A549 (cell line): Measurements from ENCODE around the gene PTPRD. TPM values are rescaled to one million over a fixed set of nuclear protein-coding genes. Genes with fewer than 3 reads are reported as not detected.

Source experiments
- ATAC-seq, 2 experiments: fragments of 200-7000 bp in 1 of 2; fragments of >200 bp in 1 of 2; cut with Nextera tagmentation in 1 of 2; cut with Tn5 transposase in 1 of 2; 3 replicates each; pipeline versions ENCODE4 v1.8.0 to v1.9.1; 2018 to 2020; ENCODE audit warnings: mild to moderate bottlenecking in 1 of 2, moderate library complexity in 1 of 2
- CTCF ChIA-PET: fragments of 300-600 bp; sonication (Branson Sonifier 250); formaldehyde crosslinking; extraction: SDS; loops from one replicate; lab custom pipeline; 2021; ENCODE audit warnings: antibody characterized with exemption, inconsistent platforms; lab: Yijun Ruan, JAX
- POLR2A ChIA-PET: fragments of 350-600 bp; formaldehyde crosslinking; extraction: SDS; loops from one replicate; lab custom pipeline; 2021; ENCODE audit warnings: antibody characterized with exemption, inconsistent platforms; lab: Yijun Ruan, JAX
- DNase-seq, 2 experiments: peaks; one replicate each; pipeline versions ENCODE4 v3.0.0 to v3.0.0-alpha.2; 2011 to 2016; ENCODE audit warnings: low read depth in 1 of 2, low spot score in 1 of 2
- FAIRE-seq: peaks from 2 replicates; lab custom pipeline; 2011; peaks lifted over from hg19 to GRCh38; lab: Jason Lieb, UNC
- H3K27ac ChIP-seq, 2 experiments: fragments of >200 bp; sonication (Bioruptor Twin); formaldehyde crosslinking; 3 replicates each; pipeline ENCODE4 v1.5.1; 2016 to 2017
- H3K4me1 ChIP-seq: fragments of >200 bp; sonication (Bioruptor Twin); formaldehyde crosslinking; 3 replicates; pipeline ENCODE4 v1.6.1; 2016
- H3K4me2 ChIP-seq: fragments of >200 bp; sonication (Bioruptor Twin); formaldehyde crosslinking; 3 replicates; pipeline ENCODE4 v1.6.1; 2016
- H3K4me3 ChIP-seq: fragments of >200 bp; sonication (Bioruptor Twin); formaldehyde crosslinking; 3 replicates; pipeline ENCODE4 v1.5.1; 2016
- H3K9me3 ChIP-seq: fragments of >200 bp; sonication (Bioruptor Twin); formaldehyde crosslinking; 3 replicates; pipeline ENCODE4 v1.6.1; 2016
- BCL3 ChIP-seq: fragments of >200 bp; sonication (Bioruptor Twin); formaldehyde crosslinking; IDR thresholded peaks from 3 replicates; pipeline ENCODE4 v1.6.1; 2016
- CBX2 ChIP-seq: fragments of 200-600 bp; sonication (generic); IDR thresholded peaks from 2 replicates; pipeline ENCODE4 v1.6.1; 2016; ENCODE audit warnings: low read depth, mild to moderate bottlenecking, borderline replicate concordance
- CEBPB ChIP-seq, 2 experiments: fragments of >200 bp in 1 of 2; sonication (Bioruptor Twin) in 1 of 2; formaldehyde crosslinking in 1 of 2; IDR thresholded peaks; 2 replicates each; pipeline ENCODE4 v1.6.1; 2012 to 2016
- CHD2 ChIP-seq: fragments of 150-350 bp; IDR thresholded peaks from 2 replicates; pipeline ENCODE4 v1.6.1; 2014; ENCODE audit warnings: low read length; ENCODE audit not compliant: partially characterized antibody
- CHD4 ChIP-seq: fragments of 200-600 bp; sonication (generic); IDR thresholded peaks from 2 replicates; pipeline ENCODE4 v1.6.1; 2016; ENCODE audit warnings: antibody characterized with exemption, mild to moderate bottlenecking, borderline replicate concordance
- EHF ChIP-seq: fragments of 250-450 bp; sonication (Bioruptor Pico); IDR thresholded peaks from 2 replicates; pipeline ENCODE4 v1.5.0; 2020; ENCODE audit warnings: mild to moderate bottlenecking
- EP300 ChIP-seq, 2 experiments: fragments of >200 bp; sonication (Bioruptor Twin); formaldehyde crosslinking; IDR thresholded peaks; 2 replicates in 1 of 2; 3 replicates in 1 of 2; pipeline ENCODE4 v1.6.1; 2016 to 2017
- FOSB ChIP-seq: fragments of 250-450 bp; sonication (Bioruptor Pico); IDR thresholded peaks from 2 replicates; pipeline ENCODE4 v1.5.0; 2020; ENCODE audit warnings: mild to moderate bottlenecking, moderate library complexity
- GATA3 ChIP-seq: IDR thresholded peaks from 2 replicates; pipeline ENCODE4 v1.6.1; 2012; ENCODE audit warnings: borderline replicate concordance
- HOXA7 ChIP-seq: fragments of 250-450 bp; sonication (Bioruptor Pico); IDR thresholded peaks from 2 replicates; pipeline ENCODE4 v1.5.0; 2020; ENCODE audit warnings: mild to moderate bottlenecking, moderate library complexity
- JUN ChIP-seq, 2 experiments: fragments of >200 bp; sonication (Bioruptor Twin); formaldehyde crosslinking; IDR thresholded peaks; 2 replicates in 1 of 2; 3 replicates in 1 of 2; pipeline ENCODE4 v1.6.1; 2016 to 2017
- JUNB ChIP-seq: fragments of >200 bp; sonication (Bioruptor Twin); formaldehyde crosslinking; IDR thresholded peaks from 2 replicates; pipeline ENCODE4 v1.6.1; 2016
- KDM1A ChIP-seq: fragments of 200-600 bp; sonication (generic); IDR thresholded peaks from 2 replicates; pipeline ENCODE4 v1.6.1; 2016; ENCODE audit warnings: low read depth, mild to moderate bottlenecking
- KDM5A ChIP-seq: fragments of 200-600 bp; sonication (generic); IDR thresholded peaks from 2 replicates; pipeline ENCODE4 v1.6.1; 2016; ENCODE audit warnings: antibody characterized with exemption, mild to moderate bottlenecking
- MAZ ChIP-seq: fragments of 150-350 bp; IDR thresholded peaks from 2 replicates; pipeline ENCODE4 v1.6.1; 2014; ENCODE audit warnings: antibody characterized with exemption, low read depth, low read length, borderline replicate concordance
- NPAS2 ChIP-seq: fragments of 250-450 bp; sonication (Bioruptor Pico); IDR thresholded peaks from 2 replicates; pipeline ENCODE4 v1.8.0; 2022; ENCODE audit warnings: mild to moderate bottlenecking, moderate library complexity, borderline replicate concordance
- NR3C1 ChIP-seq: fragments of >200 bp; sonication (Bioruptor Twin); formaldehyde crosslinking; IDR thresholded peaks from 3 replicates; pipeline ENCODE4 v1.6.1; 2017
- REST ChIP-seq: fragments of 200-600 bp; sonication (generic); IDR thresholded peaks from 2 replicates; pipeline ENCODE4 v1.6.1; 2016; ENCODE audit warnings: antibody characterized with exemption, mild to moderate bottlenecking, moderate library complexity
- SMC3 ChIP-seq: fragments of >200 bp; sonication (Bioruptor Twin); formaldehyde crosslinking; IDR thresholded peaks from 3 replicates; pipeline ENCODE4 v1.6.1; 2018; ENCODE audit warnings: inconsistent platforms
- TP53 ChIP-seq: fragments of 250-450 bp; sonication (Bioruptor Pico); IDR thresholded peaks from 2 replicates; pipeline ENCODE4 v1.5.0; 2021; ENCODE audit warnings: mild to moderate bottlenecking, moderate library complexity
- USF2 ChIP-seq: fragments of 450-650 bp; IDR thresholded peaks from 2 replicates; pipeline ENCODE4 v1.6.1; 2014; ENCODE audit warnings: antibody characterized with exemption
- ZC3H11A ChIP-seq: fragments of 450-650 bp; IDR thresholded peaks from 2 replicates; pipeline ENCODE4 v1.6.1; 2014; ENCODE audit warnings: antibody characterized with exemption, mild to moderate bottlenecking
- WGBS: methylation state at CpG from one replicate; pipeline ENCODE4 v1.1.6; 2017; ENCODE audit errors: missing lambda C conversion rate; 5-methylcytosine and 5-hydroxymethylcytosine counted together
- polyA plus RNA-seq, 4 experiments: library from polyadenylated mRNA; depleted of rRNA in 3 of 4; stranded (reverse); fragments of >200 nt; fragmentation: RNase III in 1 of 4; extraction: RNeasy Plus Mini Kit Qiagen cat#74134 plus additional on column Dnase treatment in 1 of 4; gene quantifications; 2 replicates in 3 of 4; 3 replicates in 1 of 4; pipeline ENCODE4 v1.2.3, GENCODE V29; 2011 to 2017

Gene PTPRD
- polyA plus RNA-seq, 2 of the 4 experiments (the other 2 are of a cell fraction), result 0.39 to 1.3 TPM

- WGBS, result 13% methylated on average over 1 of the region's 1 CpG
- Histone ChIP-seq H3K27ac (no peak overlapping the region), H3K4me3 (no peak overlapping the region), H3K4me2 (no peak overlapping the region), H3K4me1 (no peaks in the 10 kb centered on the region), H3K9me3 (no peaks in the 10 kb centered on the region)
- TF ChIP-seq BCL3 (no peak), MAZ (no peak), JUN (IDR thresholded peaks at IDR 0.05) (no peak), EP300 (IDR thresholded peaks at IDR 0.05) (no peak), CEBPB (IDR thresholded peaks at IDR 0.05) (no peak), USF2 (no peak), CHD2 (no peak), JUNB (no peak), KDM1A (no peak), FOSB (CRISPR knock-in tag) (no peak), SMC3 (no peak)
- ATAC-seq, result no peak
- DNase-seq, result no peak
- CTCF ChIA-PET, result no interaction called here
- no peak for FAIRE-seq
- POLR2A ChIA-PET, result no interaction called here
Observed at GRCh38 chr9:8888591-8888990, 1724.2 kb downstream of the PTPRD start.

GRCh38 chr9:8887369-8887768 lies 1725.4 kb downstream of the PTPRD start:
- ATAC-seq (no peak), DNase-seq (no peak), FAIRE-seq (no peak)
- WGBS, result 5% methylated on average over 1 of the region's 1 CpG
- TF ChIP-seq TP53 (no peak), NPAS2 (CRISPR knock-in tag) (no peak)
- H3K4me1 ChIP-seq, result no peaks in the 10 kb centered on the region
- no peak overlapping the region for H3K4me3 ChIP-seq
- no peak overlapping the region for H3K27ac ChIP-seq
- ChIA-PET POLR2A (no interaction called here), CTCF (no interaction called here)
- H3K4me2 ChIP-seq, result no peak overlapping the region
- no peaks in the 10 kb centered on the region for H3K9me3 ChIP-seq

- ChIA-PET POLR2A (no interaction called here), CTCF (interaction anchor here (1.5 kb wide), 1 partner anchor 12 kb away, joined by 4 read pairs; no protein-coding TSS in a partner anchor)
- DNase-seq, result no peak
- ATAC-seq, result no peak
- Histone ChIP-seq H3K4me1 (no peaks in the 10 kb centered on the region), H3K4me3 (no peak overlapping the region), H3K27ac (no peak overlapping the region), H3K9me3 (no peaks in the 10 kb centered on the region), H3K4me2 (no peak overlapping the region)
- no peak for FAIRE-seq
- WGBS, result 0% methylated on average over 1 of the region's 1 CpG
- no peak for TF ChIP-seq EP300 (IDR thresholded peaks at IDR 0.05)
- TF ChIP-seq ZC3H11A, result no peak
- no peak for TF ChIP-seq NR3C1
- no peak for TF ChIP-seq CBX2
- TF ChIP-seq FOSB (CRISPR knock-in tag), result no peak
- no peak for TF ChIP-seq EHF (CRISPR knock-in tag)
- TF ChIP-seq HOXA7 (CRISPR knock-in tag), result no peak
- TF ChIP-seq CHD4, result no peak
- no peak for TF ChIP-seq KDM5A
- TF ChIP-seq REST, result no peak
- TF ChIP-seq GATA3, result no peak
Observed at GRCh38 chr9:8883321-8883720, 1729.5 kb downstream of the PTPRD start.
